Mucosa of rectum (tissue), 2 donors: ENCODE data around the gene PDZD2.

Experiments used
- H3K27ac ChIP-seq, 2 donors: one replicate each; pipeline ENCODE4 v1.7.0; 2013; ENCODE audit warnings: inconsistent platforms in 2 of 2, low read depth in 2 of 2, low read length in 2 of 2
- H3K27me3 ChIP-seq, 2 donors: one replicate each; pipeline ENCODE4 v1.7.0; 2013; ENCODE audit warnings: low read length in 2 of 2; ENCODE audit not compliant: control insufficient read depth in 2 of 2, insufficient read depth in 2 of 2
- H3K36me3 ChIP-seq, 2 donors: one replicate each; pipeline ENCODE4 v1.7.0; 2013; ENCODE audit warnings: low read length in 2 of 2; ENCODE audit not compliant: control insufficient read depth in 2 of 2, insufficient read depth in 2 of 2
- H3K4me1 ChIP-seq, 2 donors: one replicate each; pipeline ENCODE4 v1.7.0; 2013; ENCODE audit warnings: low read length in 2 of 2, mild to moderate bottlenecking in 1 of 2; ENCODE audit not compliant: control insufficient read depth in 2 of 2, insufficient read depth in 2 of 2
- H3K4me3 ChIP-seq, 2 donors: one replicate each; pipeline ENCODE4 v1.7.0; 2013; ENCODE audit warnings: low read length in 2 of 2
- H3K9ac ChIP-seq, 2 donors: one replicate each; pipeline ENCODE4 v1.7.0; 2013; ENCODE audit warnings: low read length in 2 of 2, low read depth in 1 of 2, mild to moderate bottlenecking in 1 of 2
- H3K9me3 ChIP-seq, 2 donors: one replicate each; pipeline ENCODE4 v1.7.0; 2013; ENCODE audit warnings: low read length in 2 of 2; ENCODE audit not compliant: control insufficient read depth in 2 of 2
- donor health status: healthy.
- donor health status: Normal muscosa, but diverticular disease.

Gene PDZD2

DNA sequence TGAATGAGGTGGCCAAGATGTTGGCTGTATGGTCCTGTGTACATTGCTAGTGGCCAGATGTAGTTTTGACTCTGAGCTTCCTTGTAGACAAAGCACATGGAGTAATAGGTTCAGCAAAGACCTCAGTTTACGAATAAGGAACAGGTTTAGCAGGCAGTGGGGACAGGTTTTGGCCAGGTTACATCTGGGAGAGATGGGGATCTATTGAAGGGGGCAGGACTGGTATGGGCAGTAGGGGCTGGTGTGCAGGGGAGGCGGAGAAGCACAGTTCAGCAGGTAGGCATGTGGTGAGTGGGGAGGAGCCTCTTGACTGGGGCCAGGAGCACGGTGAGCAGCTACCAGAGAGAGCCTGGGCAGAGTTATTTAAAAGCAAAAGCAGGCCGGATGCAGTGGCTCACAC lies 67.3 kb downstream of the PDZD2 start:
- Histone ChIP-seq H3K4me1 (no peaks in the 10 kb centered on the region), H3K9me3 (no peaks in the 10 kb centered on the region), H3K27me3 (no peaks in the 10 kb centered on the region)

DNA sequence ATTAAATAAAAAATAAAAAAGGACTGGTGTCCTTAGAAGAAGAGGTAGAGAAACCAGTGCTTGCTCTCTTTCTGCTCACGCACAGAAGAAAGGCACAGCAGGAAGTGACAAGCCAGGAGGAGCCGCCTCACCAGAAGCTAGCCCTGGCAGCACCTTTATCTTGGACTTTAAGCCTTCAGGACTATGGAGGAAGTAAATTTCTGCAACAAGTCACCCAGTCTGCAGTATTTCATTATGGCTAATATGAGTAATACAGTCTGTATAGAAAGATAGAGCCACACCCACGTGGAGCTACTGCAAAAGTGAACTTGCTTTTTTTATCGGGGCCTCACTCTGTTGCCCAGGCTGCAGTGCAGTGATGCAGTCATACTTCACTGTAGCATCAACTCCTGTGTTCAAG lies 68.4 kb downstream of the PDZD2 start:
- no peaks in the 10 kb centered on the region for H3K4me1 ChIP-seq
- no peaks in the 10 kb centered on the region for H3K36me3 ChIP-seq
- no peaks in the 10 kb centered on the region for H3K27me3 ChIP-seq
- no peak overlapping the region for H3K27ac ChIP-seq
- no peaks in the 10 kb centered on the region for H3K9me3 ChIP-seq
- H3K9ac ChIP-seq, result no peak overlapping the region
- H3K4me3 ChIP-seq, result no peak overlapping the region

More for the DNA sequence above, 67.3 kb downstream of the PDZD2 start:
- Histone ChIP-seq H3K9ac (no peak overlapping the region), H3K27ac (no peak overlapping the region), H3K36me3 (no peaks in the 10 kb centered on the region), H3K4me3 (no peak overlapping the region)

DNA sequence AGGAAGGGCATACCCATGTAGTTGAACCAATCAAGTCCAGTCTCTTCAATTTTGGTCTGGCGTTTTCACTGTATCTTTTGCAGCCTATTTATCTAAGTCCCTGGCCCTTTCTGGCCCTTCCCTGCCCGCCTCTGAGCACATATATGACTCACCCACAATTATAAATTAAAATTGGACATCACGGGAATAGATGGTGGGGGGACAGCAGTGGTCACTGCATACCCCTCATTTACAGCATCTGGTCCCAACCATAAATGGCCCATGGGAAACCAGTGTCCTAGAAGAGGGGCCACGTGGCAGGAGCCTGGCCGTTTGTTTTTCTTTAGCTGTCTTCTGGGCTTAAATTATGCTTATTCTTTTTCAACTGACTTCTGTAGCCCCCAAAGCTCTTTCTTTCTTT lies 69.2 kb downstream of the PDZD2 start:
- Histone ChIP-seq H3K27me3 (no peaks in the 10 kb centered on the region), H3K4me1 (no peaks in the 10 kb centered on the region), H3K4me3 (no peak overlapping the region), H3K9me3 (no peaks in the 10 kb centered on the region), H3K9ac (no peak overlapping the region), H3K27ac (no peak overlapping the region), H3K36me3 (no peaks in the 10 kb centered on the region)

DNA sequence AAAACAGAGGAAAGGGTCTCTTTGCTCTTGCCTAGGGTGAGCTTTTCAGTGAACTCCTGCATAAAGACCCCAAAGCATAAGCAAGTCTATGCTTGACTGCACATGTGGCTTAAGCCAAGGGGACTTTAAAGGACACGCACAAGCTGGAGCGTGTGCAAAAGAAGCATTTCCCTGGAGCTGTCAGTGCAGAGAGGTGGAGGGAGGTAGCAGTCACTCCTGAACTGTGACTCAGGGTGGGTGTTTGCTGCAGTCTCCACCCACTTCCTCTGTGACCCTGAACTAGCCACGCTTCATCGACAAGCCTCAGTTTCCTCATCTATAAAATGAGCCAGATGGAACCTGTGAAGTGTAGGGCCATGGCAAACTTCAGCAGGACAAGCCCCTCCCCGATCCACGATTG lies 72.4 kb downstream of the PDZD2 start:
- no peak overlapping the region for H3K4me3 ChIP-seq
- no peaks in the 10 kb centered on the region for H3K9me3 ChIP-seq
- H3K9ac ChIP-seq, result no peak overlapping the region
- no peak overlapping the region for H3K27ac ChIP-seq
- H3K27me3 ChIP-seq, result no peaks in the 10 kb centered on the region
- H3K36me3 ChIP-seq, result no peaks in the 10 kb centered on the region
- no peaks in the 10 kb centered on the region for H3K4me1 ChIP-seq

DNA sequence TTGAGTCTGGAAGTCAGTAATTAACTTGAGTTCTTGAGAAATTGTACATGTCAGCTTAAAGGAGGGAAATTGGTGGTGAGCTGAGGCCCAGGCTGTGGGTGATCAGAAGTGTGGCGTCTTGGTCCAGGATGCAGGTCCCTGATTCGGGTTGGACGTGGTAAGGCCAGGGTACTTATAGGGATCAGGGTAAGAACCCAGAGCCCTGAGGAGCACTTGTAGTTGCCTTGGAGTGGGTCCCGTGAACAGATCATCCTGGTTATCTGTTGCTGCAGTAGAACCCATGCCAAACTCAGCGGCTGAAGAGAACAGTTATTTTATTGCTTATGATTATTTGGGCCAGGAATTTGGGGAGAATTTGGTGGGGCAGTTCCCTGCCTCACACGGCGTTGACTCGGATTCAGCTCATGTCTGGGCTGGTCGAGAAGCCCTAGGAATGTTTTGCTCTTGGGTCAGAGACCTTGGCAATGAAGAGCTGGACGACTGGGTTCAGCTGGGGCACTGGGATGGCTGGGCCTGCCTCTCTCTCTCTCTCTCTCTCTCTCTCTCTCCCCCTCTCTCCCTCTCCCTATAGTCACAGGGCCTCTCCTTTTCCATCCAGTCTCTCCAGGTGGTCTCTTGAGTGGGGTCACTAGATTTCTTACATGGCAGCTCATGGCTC lies 73.1 kb downstream of the PDZD2 start:
- no peak overlapping the region for H3K4me3 ChIP-seq

DNA sequence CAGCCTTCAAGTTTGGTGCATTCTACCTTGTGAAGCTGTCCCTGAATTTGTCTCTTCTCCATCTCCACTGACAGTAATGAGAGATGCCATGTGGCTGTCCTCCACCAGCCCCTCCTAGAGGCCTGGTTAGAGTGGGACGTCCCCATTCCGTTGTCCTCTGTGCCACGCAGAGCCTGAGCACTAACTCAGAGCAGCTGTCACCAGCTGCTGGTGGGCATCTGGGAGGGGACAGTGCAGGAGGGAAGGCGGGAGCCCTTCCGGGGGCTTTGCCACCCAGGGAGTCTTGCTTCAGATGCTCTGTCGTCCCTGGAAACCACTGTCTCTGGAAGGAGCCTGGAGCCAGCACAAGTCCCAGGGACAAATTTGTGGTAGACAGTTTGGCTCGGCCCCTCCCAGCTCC lies 78.6 kb downstream of the PDZD2 start:
- no peak overlapping the region for H3K27ac ChIP-seq
- no peak overlapping the region for H3K4me3 ChIP-seq
- no peaks in the 10 kb centered on the region for H3K36me3 ChIP-seq
- no peaks in the 10 kb centered on the region for H3K27me3 ChIP-seq
- H3K4me1 ChIP-seq, result no peaks in the 10 kb centered on the region
- no peaks in the 10 kb centered on the region for H3K9me3 ChIP-seq
- H3K9ac ChIP-seq, result no peak overlapping the region

More for the DNA sequence above, 73.1 kb downstream of the PDZD2 start:
- H3K9me3 ChIP-seq, result no peaks in the 10 kb centered on the region
- no peaks in the 10 kb centered on the region for H3K36me3 ChIP-seq
- H3K27ac ChIP-seq, result no peak overlapping the region
- H3K27me3 ChIP-seq, result no peaks in the 10 kb centered on the region
- H3K9ac ChIP-seq, result no peak overlapping the region
- no peaks in the 10 kb centered on the region for H3K4me1 ChIP-seq

DNA sequence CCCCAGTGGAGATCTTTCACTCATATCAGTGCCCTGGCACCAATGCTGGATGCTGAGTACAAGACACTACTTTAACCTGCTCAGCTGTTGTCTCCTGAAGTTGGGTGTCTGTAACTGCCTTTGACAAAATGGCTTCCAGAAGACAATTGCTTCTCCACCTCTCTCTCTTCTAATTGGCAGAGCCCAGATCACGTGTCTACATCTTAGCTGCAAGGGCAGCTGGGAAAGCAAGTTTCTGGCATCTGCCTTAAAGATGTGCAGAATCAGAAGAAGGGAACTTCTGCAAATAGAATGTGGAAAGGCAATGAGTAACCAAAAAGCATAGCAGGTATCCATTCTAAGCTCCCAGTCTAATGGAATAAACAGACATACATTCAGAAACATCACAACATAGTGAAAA lies 81.1 kb downstream of the PDZD2 start:
- Histone ChIP-seq H3K27me3 (no peaks in the 10 kb centered on the region), H3K9ac (no peak overlapping the region), H3K36me3 (no peaks in the 10 kb centered on the region), H3K4me3 (no peak overlapping the region), H3K4me1 (no peaks in the 10 kb centered on the region), H3K27ac (no peak overlapping the region), H3K9me3 (no peaks in the 10 kb centered on the region)

DNA sequence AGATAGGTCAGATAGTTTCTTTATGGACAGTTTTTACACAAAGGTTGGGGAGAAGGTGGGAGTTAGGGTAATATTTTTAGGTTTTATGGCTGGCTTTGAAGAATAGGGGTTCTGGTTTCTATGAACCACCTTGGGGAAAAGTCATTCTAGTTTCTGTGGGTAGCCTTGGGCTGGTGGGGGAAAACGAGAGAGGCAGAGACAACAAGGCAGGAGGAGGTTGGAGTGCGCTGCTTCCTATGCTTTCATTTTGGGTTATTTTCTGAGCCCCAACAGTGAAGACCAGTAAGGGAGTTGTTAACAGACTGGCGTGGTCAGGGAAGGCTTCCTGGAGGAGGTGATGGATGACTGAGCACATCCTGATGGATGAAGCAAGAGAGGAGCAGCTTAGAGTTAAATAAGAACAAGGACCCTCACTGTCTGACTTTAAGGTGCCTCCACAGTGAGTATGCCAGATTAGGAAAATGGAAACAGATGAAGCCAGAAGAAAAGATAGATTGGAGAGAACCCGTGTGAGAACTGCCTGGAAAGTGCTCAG lies 81.9 kb downstream of the PDZD2 start:
- Histone ChIP-seq H3K4me3 (no peak overlapping the region), H3K36me3 (no peaks in the 10 kb centered on the region), H3K27me3 (no peaks in the 10 kb centered on the region), H3K9ac (no peak overlapping the region), H3K4me1 (no peaks in the 10 kb centered on the region), H3K9me3 (no peaks in the 10 kb centered on the region), H3K27ac (no peak overlapping the region)

DNA sequence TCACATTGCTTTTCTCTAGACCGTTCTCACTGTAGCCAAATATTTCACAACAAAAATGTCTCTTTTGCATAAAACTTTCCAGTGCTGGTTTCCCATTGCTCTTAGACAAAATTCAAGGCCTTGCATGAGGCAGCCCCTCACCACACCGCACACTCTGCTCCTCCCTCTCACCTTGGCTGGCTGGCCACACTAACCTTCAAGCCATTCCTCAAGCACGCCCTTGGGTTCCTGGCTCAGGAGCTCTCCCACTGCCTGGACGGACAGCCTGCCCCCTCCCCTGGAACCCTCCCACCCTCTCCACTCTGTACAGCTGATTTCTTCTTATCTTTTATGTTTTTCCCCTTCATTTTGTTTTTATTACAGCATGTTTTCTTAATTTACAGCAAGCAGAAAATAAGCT lies 83.2 kb downstream of the PDZD2 start:
- H3K27me3 ChIP-seq, result no peaks in the 10 kb centered on the region
- no peak overlapping the region for H3K9ac ChIP-seq
- H3K27ac ChIP-seq, result no peak overlapping the region
- H3K36me3 ChIP-seq, result no peaks in the 10 kb centered on the region
- H3K9me3 ChIP-seq, result no peaks in the 10 kb centered on the region
- no peaks in the 10 kb centered on the region for H3K4me1 ChIP-seq
- H3K4me3 ChIP-seq, result no peak overlapping the region

DNA sequence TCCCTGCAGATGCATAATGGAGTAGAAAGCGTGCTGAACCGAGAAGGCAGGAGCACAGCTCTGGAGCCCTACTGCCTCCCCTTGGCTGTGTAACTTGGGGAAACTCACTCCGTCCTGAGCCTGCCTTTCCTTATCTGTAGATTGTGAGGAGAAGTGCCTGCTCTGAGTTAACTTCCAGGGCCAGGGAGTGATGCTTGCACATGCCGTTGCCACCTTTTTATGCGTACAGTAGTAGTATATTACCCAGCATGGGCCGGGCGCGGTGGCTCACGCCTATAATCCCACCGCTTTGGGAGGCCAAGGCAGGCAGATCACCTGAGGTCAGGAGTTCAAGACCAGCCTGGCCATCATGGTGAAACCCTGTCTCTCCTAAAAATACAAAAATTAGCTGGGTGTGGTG lies 87.1 kb downstream of the PDZD2 start:
- no peaks in the 10 kb centered on the region for H3K9me3 ChIP-seq
- H3K27ac ChIP-seq, result no peak overlapping the region
- no peaks in the 10 kb centered on the region for H3K36me3 ChIP-seq
- no peak overlapping the region for H3K4me3 ChIP-seq
- H3K4me1 ChIP-seq, result no peaks in the 10 kb centered on the region
- no peaks in the 10 kb centered on the region for H3K27me3 ChIP-seq
- no peak overlapping the region for H3K9ac ChIP-seq
